OCI-M2 (cell line): Measurements from ENCODE around the gene PRRX1.

Source experiments
- DNase-seq: peaks from one replicate; lab custom pipeline; 2025; ENCODE audit not compliant: unreplicated experiment; lab: John Stamatoyannopoulos, UW

Gene PRRX1

DNA sequence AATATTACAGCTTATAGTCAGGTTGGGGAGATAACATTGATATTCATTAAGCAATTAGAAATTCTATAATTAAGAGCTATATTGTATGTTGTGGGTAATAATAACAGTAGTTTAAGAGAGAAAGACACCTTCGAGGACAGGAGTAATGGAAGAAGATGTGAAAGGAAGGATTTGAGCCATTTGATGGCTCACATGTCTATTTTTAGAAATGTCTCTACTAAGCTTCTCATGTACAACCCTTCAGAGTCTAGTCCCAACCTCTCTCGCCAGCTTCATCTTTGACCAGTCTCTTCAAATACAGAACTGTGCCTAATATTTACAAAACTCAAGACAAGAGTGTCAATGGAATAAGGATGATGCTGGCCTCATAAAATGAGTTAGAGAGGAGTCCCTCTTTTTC lies 95.1 kb downstream of the PRRX1 start:
- DNase-seq = no peak

DNA sequence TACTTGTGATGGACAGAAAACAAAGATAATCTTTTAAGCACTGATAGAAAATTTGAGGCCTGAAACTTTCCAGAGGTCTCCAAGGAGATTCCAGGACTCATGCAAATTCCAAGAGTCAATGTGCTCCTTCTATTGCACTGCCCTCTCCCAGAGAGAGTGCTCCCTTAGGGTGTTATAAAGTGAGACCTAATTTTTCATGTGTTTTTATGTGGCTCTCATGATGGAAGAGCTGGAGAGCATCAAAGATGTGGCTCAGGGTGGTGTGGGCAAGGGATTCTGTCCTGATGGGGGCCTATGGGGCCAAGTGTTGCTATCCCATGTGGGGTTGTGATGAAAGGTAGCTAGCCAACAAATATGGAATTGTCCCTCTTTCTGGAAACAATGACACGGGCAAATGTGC lies 101.3 kb downstream of the PRRX1 start:
- DNase-seq = no peak

DNA sequence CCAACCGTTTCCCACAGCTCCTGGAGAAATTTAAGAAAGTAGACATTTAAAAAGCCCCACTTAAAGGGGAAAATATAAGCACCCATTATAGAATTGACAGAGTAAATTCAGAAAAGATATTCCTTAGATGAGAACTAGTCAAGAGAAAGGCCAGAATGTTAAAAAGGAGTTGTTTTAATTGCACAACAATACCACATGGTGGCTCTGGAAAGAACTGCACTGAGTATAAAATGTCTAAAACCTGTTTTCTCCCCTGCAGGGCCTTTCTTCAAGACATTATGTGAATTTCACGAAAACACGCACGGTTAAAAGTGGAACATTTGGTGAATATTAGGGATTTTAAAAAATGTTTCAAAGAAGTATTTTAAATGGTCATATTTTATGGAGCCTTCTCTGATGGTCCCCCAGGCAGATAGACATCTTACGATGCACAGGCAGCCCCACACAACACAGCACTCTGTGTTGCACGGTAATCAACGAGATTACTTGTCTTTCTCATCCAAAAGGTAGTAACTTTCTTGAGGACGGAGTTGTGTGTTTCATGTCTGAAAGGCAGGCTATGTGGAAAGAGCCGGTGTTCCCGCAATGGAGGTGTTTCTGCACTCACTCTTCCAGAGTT lies 101.9 kb downstream of the PRRX1 start:
- no peak for DNase-seq

- DNase-seq = no peak
Observed at GRCh38 chr1:170768929-170769328, 105.0 kb downstream of the PRRX1 start.

GRCh38 chr1:170769691-170770090 lies 105.8 kb downstream of the PRRX1 start:
- no peak for DNase-seq

DNA sequence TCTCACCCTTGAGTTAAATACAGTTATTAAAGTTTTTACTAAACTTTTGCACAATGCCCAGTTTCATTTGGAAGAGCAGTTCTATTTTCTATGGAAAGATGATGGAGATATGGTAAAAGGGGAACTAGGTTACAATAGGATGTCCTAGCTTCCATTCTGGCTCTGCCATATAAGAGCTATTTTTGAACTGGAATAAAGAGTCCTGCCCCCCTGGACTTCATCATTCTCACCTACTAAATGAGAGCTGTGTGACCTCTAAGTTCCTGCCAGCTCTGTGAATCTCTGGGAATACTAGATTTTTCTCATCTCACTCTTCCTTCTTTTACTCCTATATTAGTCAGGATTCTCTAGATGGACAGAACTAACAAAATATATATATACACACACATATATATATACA lies 106.3 kb downstream of the PRRX1 start:
- DNase-seq = no peak

- DNase-seq = no peak
Observed at GRCh38 chr1:170776252-170776651, 112.3 kb downstream of the PRRX1 start.

DNA sequence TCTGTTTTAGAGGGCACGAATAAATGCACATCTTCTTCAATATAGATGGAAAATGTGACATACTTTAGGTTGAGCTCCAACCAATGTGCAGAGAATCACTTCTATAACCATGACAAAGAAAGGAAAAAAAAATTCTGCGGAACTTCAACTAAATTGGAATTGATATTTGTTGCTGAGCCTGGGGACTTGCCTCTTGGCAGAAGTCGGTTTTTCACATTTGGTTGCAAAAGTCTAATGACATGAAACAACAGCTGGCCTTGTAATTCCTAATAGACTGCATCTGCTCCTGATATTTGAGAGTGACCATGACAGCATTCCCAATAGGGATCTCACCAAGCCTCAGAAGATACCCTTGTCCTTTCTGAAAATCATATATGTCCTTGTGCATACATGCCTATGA lies 112.8 kb downstream of the PRRX1 start:
- no peak for DNase-seq
